Right renal pelvis (tissue), 4 donors: ENCODE data around the gene SPATA31C1. TPM values are rescaled to one million over a fixed set of nuclear protein-coding genes. Genes with fewer than 3 reads are reported as not detected.
"Not testable (repeated sequence)": the region's sequence is repeated elsewhere in the genome, so short reads cannot be mapped to it uniquely, and the experiment has no call there.

ENCODE experiments used
- DNase-seq, 4 donors: peaks; one replicate each; pipeline ENCODE4 v3.0.0-alpha.2; 2013; ENCODE audit warnings: low read depth in 4 of 4, low spot score in 3 of 4, missing footprints in 1 of 4
- polyA plus RNA-seq, 4 donors: library from polyadenylated mRNA; unstranded; fragments of 120-200 nt; gene quantifications; one replicate each; pipeline ENCODE4 v1.2.1, GENCODE V29; 2013; ENCODE audit not compliant: insufficient read length in 4 of 4

SPATA31C1 gene
- polyA plus RNA-seq, 4 donors: 0.33 to 0.84 (median 0.70) TPM

GRCh38 chr9:87886210-87886932 is 31.4 kb upstream of the SPATA31C1 start:
- no peak for DNase-seq

GRCh38 chr9:87886933-87887505 is 30.7 kb upstream of the SPATA31C1 start:
- no peak for DNase-seq

- no peak for DNase-seq
Observed at GRCh38 chr9:87887661-87888480, 29.9 kb upstream of the SPATA31C1 start.

GRCh38 chr9:87888501-87888900 is 29.3 kb upstream of the SPATA31C1 start:
- DNase-seq: no peak

GRCh38 chr9:87889065-87889881 is 28.5 kb upstream of the SPATA31C1 start:
- no peak for DNase-seq

GRCh38 chr9:87889882-87890252 is 27.9 kb upstream of the SPATA31C1 start:
- DNase-seq: no peak

GRCh38 chr9:87890837-87891236 is 26.9 kb upstream of the SPATA31C1 start:
- DNase-seq: no peak

GRCh38 chr9:87891754-87892153 is 26.0 kb upstream of the SPATA31C1 start:
- no peak for DNase-seq

- no peak for DNase-seq
Observed at GRCh38 chr9:87892956-87893355, 24.8 kb upstream of the SPATA31C1 start.

- DNase-seq: no peak
Observed at GRCh38 chr9:87894998-87895625, 22.6 kb upstream of the SPATA31C1 start.

GRCh38 chr9:87896891-87897290 is 20.9 kb upstream of the SPATA31C1 start:
- no peak for DNase-seq

- DNase-seq: no peak
Observed at GRCh38 chr9:87898151-87898550, 19.6 kb upstream of the SPATA31C1 start.

GRCh38 chr9:87902371-87902770 is 15.4 kb upstream of the SPATA31C1 start:
- not testable (repeated sequence) for DNase-seq

GRCh38 chr9:87909310-87910041 is 8.3 kb upstream of the SPATA31C1 start:
- DNase-seq: no peak

- DNase-seq: no peak
Observed at GRCh38 chr9:87910821-87911220, 6.9 kb upstream of the SPATA31C1 start.

GRCh38 chr9:87919013-87919412 is 1.3 kb downstream of the SPATA31C1 start:
- peak in 2 of 4 donors; percentile 0 to 1 for DNase-seq

GRCh38 chr9:87921561-87921960 is 3.8 kb downstream of the SPATA31C1 start:
- not testable (repeated sequence) for DNase-seq

GRCh38 chr9:87923012-87923411 is 5.2 kb downstream of the SPATA31C1 start:
- DNase-seq: not testable (repeated sequence)

GRCh38 chr9:87924851-87925250 is 7.1 kb downstream of the SPATA31C1 start:
- DNase-seq: not testable (repeated sequence)

GRCh38 chr9:87929152-87929551 is 11.4 kb downstream of the SPATA31C1 start:
- not testable (repeated sequence) for DNase-seq
